Endodermal cell (in vitro differentiated cells): ENCODE measurements around the gene EML5. TPM values are rescaled to one million over a fixed set of nuclear protein-coding genes. Genes with fewer than 3 reads are reported as not detected.

Experiments
- DNase-seq: peaks from one replicate; pipeline ENCODE4 v3.0.0-alpha.2; 2017
- H3K27ac ChIP-seq: 2 replicates; pipeline ENCODE4 v1.5.1; 2013; ENCODE audit warnings: mild to moderate bottlenecking, low read depth, low read length, moderate library complexity
- H3K27me3 ChIP-seq: 2 replicates; pipeline ENCODE4 v1.6.1; 2013; ENCODE audit warnings: mild to moderate bottlenecking, low read length, moderate library complexity; ENCODE audit not compliant: insufficient read depth, control insufficient read depth, poor library complexity, severe bottlenecking
- H3K36me3 ChIP-seq: 2 replicates; pipeline ENCODE4 v1.7.0; 2013; ENCODE audit warnings: mild to moderate bottlenecking, low read length, moderate library complexity; ENCODE audit not compliant: control insufficient read depth, insufficient read depth
- H3K4me1 ChIP-seq: one replicate; pipeline ENCODE4 v1.7.0; 2013; ENCODE audit warnings: low read length; ENCODE audit not compliant: control insufficient read depth, insufficient read depth
- H3K4me3 ChIP-seq: 2 replicates; pipeline ENCODE4 v1.5.1; 2013; ENCODE audit warnings: mild to moderate bottlenecking, low read length, moderate library complexity
- H3K9ac ChIP-seq: 2 replicates; pipeline ENCODE4 v1.6.1; 2013; ENCODE audit warnings: mild to moderate bottlenecking, low read length, moderate library complexity; ENCODE audit not compliant: poor library complexity, severe bottlenecking; ENCODE audit errors: extremely low read depth
- H3K9me3 ChIP-seq: 2 replicates; pipeline ENCODE4 v1.6.1; 2013; ENCODE audit warnings: mild to moderate bottlenecking, low read length, moderate library complexity; ENCODE audit not compliant: control insufficient read depth
- H3K27ac Mint-ChIP-seq: 2 replicates; pipeline ENCODE4 v1.8.0; 2020; ENCODE audit warnings: mixed read lengths
- H3K27me3 Mint-ChIP-seq: 2 replicates; pipeline ENCODE4 v1.8.0; 2021; ENCODE audit warnings: mild to moderate bottlenecking, mixed read lengths; ENCODE audit not compliant: insufficient read depth
- H3K36me3 Mint-ChIP-seq: 2 replicates; pipeline ENCODE4 v1.8.0; 2020; ENCODE audit warnings: low read depth, mixed read lengths
- H3K4me1 Mint-ChIP-seq: 2 replicates; pipeline ENCODE4 v1.8.0; 2020; ENCODE audit warnings: mixed read lengths
- H3K4me3 Mint-ChIP-seq: 2 replicates; pipeline ENCODE4 v1.8.0; 2020; ENCODE audit warnings: mild to moderate bottlenecking, moderate library complexity, mixed read lengths
- H3K9me3 Mint-ChIP-seq: 2 replicates; pipeline ENCODE4 v1.8.0; 2020; ENCODE audit warnings: mild to moderate bottlenecking, mixed read lengths
- WGBS, 2 experiments: methylation state at CpG; one replicate each; pipeline versions ENCODE4 v1.1.5 to v1.1.7; 2013; ENCODE audit warnings: missing lambda C conversion rate in 2 of 2, mixed read lengths in 1 of 2; ENCODE audit not compliant: insufficient coverage in 1 of 2, insufficient read length in 1 of 2; 5-methylcytosine and 5-hydroxymethylcytosine counted together
- total RNA-seq, 2 donors: library from RNA; stranded (reverse); fragmentation: NEBNext Ultra II Directional in 1 of 2; extraction: Animal tissue kit (Norgen Biotek cat#: 25700) in 1 of 2; gene quantifications; 2 replicates in 1 of 2; 3 replicates in 1 of 2; pipeline ENCODE4 v1.2.1, GENCODE V29; 2021
- TF ChIP-seq, protein P1 (sequence below): fragments of 200-600 bp; sonication (generic); conservative IDR thresholded peaks from 2 replicates; pipeline ENCODE4 v1.5.0; 2021; ENCODE audit warnings: antibody characterized with exemption, mild to moderate bottlenecking

The EML5 gene
- total RNA-seq, 2 donors from 2014 or later: 1.7 to 2.3 TPM

DNA sequence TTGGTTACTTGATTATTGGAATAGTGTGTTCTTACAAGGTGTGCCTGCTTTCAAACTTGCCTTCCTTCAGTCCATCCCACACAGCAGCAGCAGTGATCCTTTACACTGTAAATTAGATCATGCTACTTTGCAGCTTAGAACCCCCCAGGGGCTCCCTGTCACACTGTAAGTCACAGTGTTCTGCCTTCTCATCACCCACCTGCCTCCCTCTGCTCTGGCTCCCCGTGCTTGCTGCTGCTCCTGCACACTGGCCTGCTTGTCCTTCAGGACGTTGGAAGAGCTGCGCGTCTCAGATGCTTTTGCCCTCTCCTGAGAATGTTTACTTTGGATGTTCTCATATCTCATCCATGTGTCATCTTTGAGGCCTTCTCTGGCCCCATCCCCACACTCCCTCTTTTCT lies 202.6 kb downstream of the EML5 start:
- no peak for DNase-seq
- H3K27ac Mint-ChIP-seq: peak overlapping the region; percentile 16
- H3K36me3 Mint-ChIP-seq: peaks cover 78% of the 10 kb centered on the region
- TF ChIP-seq, protein P1, sequence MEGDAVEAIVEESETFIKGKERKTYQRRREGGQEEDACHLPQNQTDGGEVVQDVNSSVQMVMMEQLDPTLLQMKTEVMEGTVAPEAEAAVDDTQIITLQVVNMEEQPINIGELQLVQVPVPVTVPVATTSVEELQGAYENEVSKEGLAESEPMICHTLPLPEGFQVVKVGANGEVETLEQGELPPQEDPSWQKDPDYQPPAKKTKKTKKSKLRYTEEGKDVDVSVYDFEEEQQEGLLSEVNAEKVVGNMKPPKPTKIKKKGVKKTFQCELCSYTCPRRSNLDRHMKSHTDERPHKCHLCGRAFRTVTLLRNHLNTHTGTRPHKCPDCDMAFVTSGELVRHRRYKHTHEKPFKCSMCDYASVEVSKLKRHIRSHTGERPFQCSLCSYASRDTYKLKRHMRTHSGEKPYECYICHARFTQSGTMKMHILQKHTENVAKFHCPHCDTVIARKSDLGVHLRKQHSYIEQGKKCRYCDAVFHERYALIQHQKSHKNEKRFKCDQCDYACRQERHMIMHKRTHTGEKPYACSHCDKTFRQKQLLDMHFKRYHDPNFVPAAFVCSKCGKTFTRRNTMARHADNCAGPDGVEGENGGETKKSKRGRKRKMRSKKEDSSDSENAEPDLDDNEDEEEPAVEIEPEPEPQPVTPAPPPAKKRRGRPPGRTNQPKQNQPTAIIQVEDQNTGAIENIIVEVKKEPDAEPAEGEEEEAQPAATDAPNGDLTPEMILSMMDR: no peak
- H3K9me3 Mint-ChIP-seq: no peaks in the 10 kb centered on the region
- no peaks in the 10 kb centered on the region for H3K4me1 ChIP-seq
- H3K4me3 Mint-ChIP-seq: no peak overlapping the region
- H3K27me3 ChIP-seq: no peaks in the 10 kb centered on the region
- peaks cover 90% of the 10 kb centered on the region for H3K36me3 ChIP-seq
- no peaks in the 10 kb centered on the region for H3K9me3 ChIP-seq
- WGBS, 2 experiments: 97 to 98% methylated on average over 4 of the region's 4 CpGs
- no peaks in the 10 kb centered on the region for H3K27me3 Mint-ChIP-seq
- no peak overlapping the region for H3K27ac ChIP-seq
- no peak overlapping the region for H3K4me3 ChIP-seq
- no peak overlapping the region for H3K9ac ChIP-seq
- H3K4me1 Mint-ChIP-seq: peaks cover 2% of the 10 kb centered on the region

DNA sequence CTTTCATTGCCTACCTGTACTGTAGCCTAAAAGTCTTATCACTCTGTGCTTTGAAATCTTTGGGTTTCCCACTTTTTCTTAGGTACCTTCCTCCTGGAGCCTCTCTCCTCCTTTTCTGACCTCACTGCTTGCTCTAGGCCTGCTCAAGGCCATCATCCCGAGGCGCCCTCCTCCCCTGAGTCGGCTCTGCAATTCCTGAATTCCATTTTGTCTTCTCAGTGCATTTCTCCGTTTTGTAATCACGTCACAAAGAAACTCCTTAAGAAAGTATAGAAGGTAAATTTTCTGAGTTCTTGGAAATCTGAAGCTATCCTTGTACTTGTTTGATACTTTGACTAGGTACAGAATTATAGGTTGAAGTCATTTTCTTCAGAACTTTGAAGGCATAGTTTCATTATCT lies 204.7 kb downstream of the EML5 start:
- WGBS, 2 experiments: 96 to 100% methylated on average over 3 to 5 of the region's 5 CpGs
- Mint-ChIP-seq H3K4me3 (no peak overlapping the region), H3K4me1 (peaks cover 2% of the 10 kb centered on the region), H3K36me3 (peaks cover 72% of the 10 kb centered on the region), H3K27me3 (no peaks in the 10 kb centered on the region), H3K9me3 (no peaks in the 10 kb centered on the region), H3K27ac (peak overlapping the region; percentile 90)
- Histone ChIP-seq H3K36me3 (peaks cover 89% of the 10 kb centered on the region), H3K4me1 (no peaks in the 10 kb centered on the region), H3K27ac (no peak overlapping the region), H3K27me3 (no peaks in the 10 kb centered on the region), H3K4me3 (no peak overlapping the region), H3K9ac (no peak overlapping the region), H3K9me3 (no peaks in the 10 kb centered on the region)
- no peak for DNase-seq
- TF ChIP-seq, protein P1: no peak

DNA sequence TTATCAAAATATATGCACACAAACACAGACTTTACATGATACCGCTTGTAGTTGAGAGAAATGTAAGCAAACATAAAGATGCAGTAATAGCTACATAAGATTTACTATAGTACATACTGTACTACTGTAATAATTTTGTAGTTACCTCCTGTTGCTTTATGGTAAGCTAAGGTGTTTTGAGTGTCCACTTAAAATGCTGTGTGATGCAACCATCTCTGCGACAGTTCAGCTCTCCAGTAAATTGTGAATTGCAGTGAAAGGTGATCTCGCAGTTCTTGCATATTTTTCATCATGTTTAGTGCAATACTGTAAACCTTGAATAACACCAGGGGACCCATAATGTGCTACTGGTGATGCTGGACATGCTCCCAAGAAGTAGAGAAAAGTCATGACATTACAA lies 208.3 kb downstream of the EML5 start:
- Histone ChIP-seq H3K9ac (no peak overlapping the region), H3K9me3 (no peaks in the 10 kb centered on the region), H3K27ac (no peak overlapping the region), H3K36me3 (peaks cover 94% of the 10 kb centered on the region), H3K4me3 (no peak overlapping the region), H3K27me3 (no peaks in the 10 kb centered on the region), H3K4me1 (no peaks in the 10 kb centered on the region)
- 93% methylated on average over 2 of the region's 3 CpGs; no CpG with 5 or more reads in 1 of the 2 experiments for WGBS, 2 experiments
- TF ChIP-seq, protein P1: no peak
- no peaks in the 10 kb centered on the region for H3K27me3 Mint-ChIP-seq
- no peak overlapping the region for H3K27ac Mint-ChIP-seq
- peaks cover 2% of the 10 kb centered on the region for H3K4me1 Mint-ChIP-seq
- no peaks in the 10 kb centered on the region for H3K9me3 Mint-ChIP-seq
- DNase-seq: no peak
- H3K4me3 Mint-ChIP-seq: no peak overlapping the region
- H3K36me3 Mint-ChIP-seq: peaks cover 60% of the 10 kb centered on the region
